Suprapubic skin (tissue), 4 donors: ENCODE measurements around the gene CD3E. TPM values are rescaled to one million over a fixed set of nuclear protein-coding genes. Genes with fewer than 3 reads are reported as not detected.
"Not testable (repeated sequence)": the region's sequence is repeated elsewhere in the genome, so short reads cannot be mapped to it uniquely, and the experiment has no call there.

Experiments used
- DNase-seq, 2 donors: peaks; one replicate each; pipeline ENCODE4 v3.0.0-alpha.2; 2019; ENCODE audit warnings: low spot score in 2 of 2
- H3K27ac ChIP-seq: fragments of 200-600 bp; sonication (generic); one replicate; pipeline ENCODE4 v1.5.1; 2019
- H3K27me3 ChIP-seq: fragments of 200-600 bp; sonication (generic); one replicate; pipeline ENCODE4 v1.5.1; 2019
- H3K36me3 ChIP-seq: fragments of 200-600 bp; sonication (generic); one replicate; pipeline ENCODE4 v1.5.1; 2019
- H3K4me1 ChIP-seq: fragments of 200-600 bp; sonication (generic); one replicate; pipeline ENCODE4 v1.5.1; 2019
- H3K4me3 ChIP-seq: fragments of 200-600 bp; sonication (generic); one replicate; pipeline ENCODE4 v1.5.1; 2019; ENCODE audit warnings: mild to moderate bottlenecking
- H3K9me3 ChIP-seq: fragments of 200-600 bp; sonication (generic); one replicate; pipeline ENCODE4 v1.5.1; 2019
- EP300 ChIP-seq: sonication (generic); formaldehyde crosslinking; IDR thresholded peaks from one replicate; pipeline ENCODE4 v1.6.1; 2017; ENCODE audit warnings: antibody characterized with exemption
- POLR2A ChIP-seq, 2 donors: fragments of 450-650 bp; IDR thresholded peaks; one replicate each; pipeline ENCODE4 v1.6.1; 2017; ENCODE audit warnings: antibody characterized with exemption in 2 of 2, mild to moderate bottlenecking in 2 of 2, moderate library complexity in 2 of 2
- POLR2AphosphoS5 ChIP-seq, 3 donors: sonication (generic); formaldehyde crosslinking; IDR thresholded peaks; one replicate each; pipeline ENCODE4 v1.6.1; 2017; ENCODE audit warnings: antibody characterized with exemption in 3 of 3
- WGBS: methylation state at CpG from one replicate; pipeline ENCODE4 v1.1.5; 2018; 5-methylcytosine and 5-hydroxymethylcytosine counted together
- total RNA-seq, 4 donors: library from RNA; depleted of rRNA; stranded (reverse); fragments of >200 nt; gene quantifications; one replicate each; pipeline ENCODE4 v1.1.0, GENCODE V29; 2016
- TF ChIP-seq, protein P1 (sequence below), 2 donors: fragments of 200-600 bp in 1 of 2; fragments of 450-650 bp in 1 of 2; sonication (generic) in 1 of 2; IDR thresholded peaks; one replicate each; pipeline ENCODE4 v1.5.1; 2016 to 2019; ENCODE audit warnings: antibody characterized with exemption in 2 of 2, mild to moderate bottlenecking in 1 of 2, moderate library complexity in 1 of 2

CD3E gene
- total RNA-seq, 4 donors from 2014 or later, result 0.55 to 3.3 (median 0.79) TPM; not detected in 1

DNA sequence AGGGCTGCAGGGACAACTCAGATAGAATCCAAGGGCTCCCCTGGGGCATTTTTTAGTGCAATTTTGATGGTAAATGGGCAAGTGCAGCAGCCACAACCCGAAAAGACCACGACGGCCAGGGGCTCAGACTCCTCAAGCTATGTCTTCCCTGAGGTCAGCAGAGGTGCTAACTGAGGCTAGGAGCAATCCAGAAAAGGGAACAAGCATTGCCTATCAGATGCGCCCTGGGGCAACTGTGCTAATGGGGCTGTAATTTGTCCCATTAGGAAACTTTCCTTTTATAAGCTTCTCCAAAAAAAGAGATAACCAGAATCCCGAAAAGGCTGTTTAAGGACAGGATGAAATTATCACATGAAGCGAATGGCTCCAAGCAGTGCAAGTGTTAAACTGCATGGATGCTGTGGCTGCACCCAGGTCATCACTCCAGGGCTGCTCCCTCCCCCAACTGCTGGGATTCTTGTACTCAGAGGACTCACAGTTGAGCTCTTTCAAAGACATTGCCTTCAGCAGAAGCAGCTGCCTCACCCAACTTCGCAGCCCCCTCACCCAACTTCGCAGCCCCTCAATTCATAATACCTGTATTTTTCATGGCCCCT lies 2.8 kb upstream of the CD3E start:
- 68% methylated on average over 8 of the region's 8 CpGs for WGBS
- TF ChIP-seq EP300 (no peak), POLR2AphosphoS5 (IDR thresholded peaks at IDR 0.05) (no peak), POLR2A (IDR thresholded peaks at IDR 0.05) (no peak)
- TF ChIP-seq, protein P1, sequence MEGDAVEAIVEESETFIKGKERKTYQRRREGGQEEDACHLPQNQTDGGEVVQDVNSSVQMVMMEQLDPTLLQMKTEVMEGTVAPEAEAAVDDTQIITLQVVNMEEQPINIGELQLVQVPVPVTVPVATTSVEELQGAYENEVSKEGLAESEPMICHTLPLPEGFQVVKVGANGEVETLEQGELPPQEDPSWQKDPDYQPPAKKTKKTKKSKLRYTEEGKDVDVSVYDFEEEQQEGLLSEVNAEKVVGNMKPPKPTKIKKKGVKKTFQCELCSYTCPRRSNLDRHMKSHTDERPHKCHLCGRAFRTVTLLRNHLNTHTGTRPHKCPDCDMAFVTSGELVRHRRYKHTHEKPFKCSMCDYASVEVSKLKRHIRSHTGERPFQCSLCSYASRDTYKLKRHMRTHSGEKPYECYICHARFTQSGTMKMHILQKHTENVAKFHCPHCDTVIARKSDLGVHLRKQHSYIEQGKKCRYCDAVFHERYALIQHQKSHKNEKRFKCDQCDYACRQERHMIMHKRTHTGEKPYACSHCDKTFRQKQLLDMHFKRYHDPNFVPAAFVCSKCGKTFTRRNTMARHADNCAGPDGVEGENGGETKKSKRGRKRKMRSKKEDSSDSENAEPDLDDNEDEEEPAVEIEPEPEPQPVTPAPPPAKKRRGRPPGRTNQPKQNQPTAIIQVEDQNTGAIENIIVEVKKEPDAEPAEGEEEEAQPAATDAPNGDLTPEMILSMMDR (IDR thresholded peaks at IDR 0.05), result no peak
- no peak for DNase-seq

DNA sequence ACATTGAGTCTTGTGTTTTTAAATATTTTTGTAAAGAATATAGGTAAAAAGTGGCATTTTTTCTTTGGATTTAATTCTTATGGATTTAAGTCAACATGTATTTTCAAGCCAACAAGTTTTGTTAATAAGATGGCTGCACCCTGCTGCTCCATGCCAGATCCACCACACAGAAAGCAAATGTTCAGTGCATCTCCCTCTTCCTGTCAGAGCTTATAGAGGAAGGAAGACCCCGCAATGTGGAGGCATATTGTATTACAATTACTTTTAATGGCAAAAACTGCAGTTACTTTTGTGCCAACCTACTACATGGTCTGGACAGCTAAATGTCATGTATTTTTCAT lies 333 bp upstream of the CD3E start:
- 67% methylated on average over 1 of the region's 1 CpG for WGBS
- no peaks in the 10 kb centered on the region for H3K27me3 ChIP-seq
- no peak overlapping the region for H3K27ac ChIP-seq
- no peaks in the 10 kb centered on the region for H3K9me3 ChIP-seq
- DNase-seq, result no peak
- H3K4me1 ChIP-seq, result no peaks in the 10 kb centered on the region
- no peaks in the 10 kb centered on the region for H3K36me3 ChIP-seq
- no peak overlapping the region for H3K4me3 ChIP-seq
- TF ChIP-seq POLR2AphosphoS5 (IDR thresholded peaks at IDR 0.05) (no peak), POLR2A (IDR thresholded peaks at IDR 0.05) (no peak), EP300 (no peak)
- TF ChIP-seq, protein P1 (IDR thresholded peaks at IDR 0.05), result no peak

More for the DNA sequence above, 2.8 kb upstream of the CD3E start:
- Histone ChIP-seq H3K9me3 (no peaks in the 10 kb centered on the region), H3K36me3 (no peaks in the 10 kb centered on the region), H3K27me3 (no peaks in the 10 kb centered on the region), H3K4me3 (no peak overlapping the region), H3K27ac (no peak overlapping the region), H3K4me1 (no peaks in the 10 kb centered on the region)

DNA sequence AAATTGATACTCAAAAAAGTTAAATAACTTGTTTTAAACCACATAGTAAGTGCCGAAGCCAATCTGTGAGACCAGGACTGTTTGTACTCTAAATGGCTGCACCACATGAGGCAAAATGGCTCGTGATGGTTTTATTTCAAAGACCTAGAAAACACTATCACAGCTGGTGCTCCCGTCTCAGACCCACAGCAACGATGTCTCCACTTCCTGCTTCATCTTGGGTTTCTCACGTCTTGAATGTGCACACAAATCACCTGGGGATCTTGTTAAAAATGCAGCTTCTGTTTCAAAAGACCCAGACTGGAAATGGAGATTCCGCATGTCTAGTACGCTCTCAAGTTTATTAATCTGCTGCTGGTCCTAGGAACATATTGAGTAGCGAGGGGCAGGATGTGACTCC lies 1.2 kb downstream of the CD3E start:
- TF ChIP-seq EP300 (no peak), POLR2AphosphoS5 (IDR thresholded peaks at IDR 0.05) (no peak)
- TF ChIP-seq, protein P1 (IDR thresholded peaks at IDR 0.05), result no peak
- Histone ChIP-seq H3K27me3 (no peaks in the 10 kb centered on the region), H3K4me3 (no peak overlapping the region), H3K36me3 (no peaks in the 10 kb centered on the region), H3K27ac (no peak overlapping the region), H3K4me1 (no peaks in the 10 kb centered on the region), H3K9me3 (no peaks in the 10 kb centered on the region)
- 73% methylated on average over 8 of the region's 8 CpGs for WGBS
- no peak for DNase-seq

DNA sequence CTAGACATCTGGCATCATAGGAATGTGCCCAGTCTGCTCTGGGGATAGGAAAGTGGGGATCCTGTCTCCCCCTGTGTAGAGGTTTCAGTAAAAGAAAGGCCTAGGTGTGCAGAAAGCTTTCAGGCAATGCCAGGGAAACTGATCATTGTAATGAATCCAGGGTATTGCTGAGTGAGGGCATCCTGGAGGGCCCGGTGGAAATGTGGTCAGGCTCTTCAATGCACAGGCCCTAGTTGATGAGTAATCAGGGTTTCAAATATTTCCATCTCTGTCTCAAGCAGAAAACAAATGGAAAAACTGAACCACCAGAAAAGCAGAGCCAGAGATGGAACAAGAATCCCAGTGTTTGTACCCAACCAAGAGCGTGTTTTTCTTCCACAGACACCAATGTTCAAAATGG lies 2.0 kb downstream of the CD3E start:
- Histone ChIP-seq H3K9me3 (no peaks in the 10 kb centered on the region), H3K4me3 (no peak overlapping the region), H3K4me1 (no peaks in the 10 kb centered on the region), H3K36me3 (no peaks in the 10 kb centered on the region), H3K27me3 (no peaks in the 10 kb centered on the region), H3K27ac (no peak overlapping the region)
- 74% methylated on average over 2 of the region's 2 CpGs for WGBS
- no peak for DNase-seq
- TF ChIP-seq EP300 (no peak), POLR2AphosphoS5 (IDR thresholded peaks at IDR 0.05) (no peak), POLR2A (IDR thresholded peaks at IDR 0.05) (no peak)
- TF ChIP-seq, protein P1 (IDR thresholded peaks at IDR 0.05), result no peak

DNA sequence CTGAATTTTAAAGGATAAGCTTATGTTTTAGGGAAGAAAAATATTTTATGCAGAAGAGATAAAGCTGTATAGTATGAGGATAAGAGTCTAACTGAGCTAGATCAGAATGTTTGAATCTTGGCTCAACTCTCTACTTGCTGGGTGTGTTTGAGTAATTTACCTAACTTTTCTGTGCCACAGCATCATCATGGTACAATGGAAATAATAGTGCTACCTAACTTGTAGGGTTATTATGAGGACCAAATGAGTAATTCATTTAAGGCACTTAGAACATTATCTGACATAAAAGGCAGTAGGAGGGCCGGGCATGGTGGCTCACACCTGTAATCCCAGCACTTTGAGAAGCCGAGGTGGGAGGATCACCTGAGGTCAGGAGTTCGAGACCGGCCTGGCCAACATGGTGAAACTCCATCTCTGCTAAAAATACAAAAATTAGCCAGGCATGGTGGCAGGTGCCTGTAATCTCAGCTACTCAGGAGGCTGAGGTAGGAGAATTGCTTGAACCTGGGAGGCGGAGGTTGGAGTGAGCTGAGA lies 4.5 kb downstream of the CD3E start:
- not testable (repeated sequence) for H3K36me3 ChIP-seq, H3K4me3 ChIP-seq, H3K9me3 ChIP-seq, H3K27ac ChIP-seq, DNase-seq, H3K4me1 ChIP-seq
- H3K27me3 ChIP-seq, result peaks cover 11% of the 10 kb centered on the region
- WGBS, result 92% methylated on average over 5 of the region's 5 CpGs

DNA sequence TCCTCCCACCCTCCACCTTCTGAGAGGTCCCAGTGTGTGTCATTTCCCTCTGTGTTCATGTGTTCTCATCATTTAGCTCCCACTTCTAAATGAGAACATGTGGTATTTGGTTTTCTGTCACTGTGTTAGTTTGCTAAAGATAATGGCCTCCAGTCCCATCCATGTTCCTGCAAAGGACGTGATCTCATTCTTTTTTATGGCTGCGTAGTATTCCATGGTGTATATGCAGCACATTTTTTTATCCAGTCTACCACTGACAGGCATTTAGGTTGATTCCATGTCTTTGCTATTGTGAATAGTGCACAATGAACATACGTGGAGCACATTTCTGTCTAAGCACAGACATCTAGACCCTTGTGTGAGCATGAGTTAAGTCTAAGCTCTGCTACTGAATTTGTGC lies 5.7 kb downstream of the CD3E start:
- no peak overlapping the region for H3K4me3 ChIP-seq
- H3K27me3 ChIP-seq, result peaks cover 15% of the 10 kb centered on the region
- H3K4me1 ChIP-seq, result peaks cover 1% of the 10 kb centered on the region
- no peaks in the 10 kb centered on the region for H3K36me3 ChIP-seq
- no peak overlapping the region for H3K27ac ChIP-seq
- no peak for TF ChIP-seq EP300
- no peak for TF ChIP-seq POLR2AphosphoS5 (IDR thresholded peaks at IDR 0.05)
- TF ChIP-seq, protein P1 (IDR thresholded peaks at IDR 0.05), result no peak
- TF ChIP-seq POLR2A (IDR thresholded peaks at IDR 0.05), result no peak
- no peaks in the 10 kb centered on the region for H3K9me3 ChIP-seq
- DNase-seq, result no peak
- 94% methylated on average over 3 of the region's 3 CpGs for WGBS
